Islet of Langerhans (tissue), 1 donor: Measurements from ENCODE around the gene KLHL1.
"Not testable (repeated sequence)": the region's sequence is repeated elsewhere in the genome, so short reads cannot be mapped to it uniquely, and the experiment has no call there.

Experiments used
- FAIRE-seq: peaks from one replicate; lab custom pipeline; 2011; peaks lifted over from hg19 to GRCh38; lab: Jason Lieb, UNC

KLHL1 gene

GRCh38 chr13:70108356-70109105 lies at the start of gene KLHL1:
Gene KLHL1, minus strand, starts transcription at chr13:70108452. Its CDS starts 753 bp downstream, at chr13:70107699.
- FAIRE-seq: no peak

GRCh38 chr13:70142658-70143057 lies 34.4 kb upstream of the KLHL1 start:
- not testable (repeated sequence) for FAIRE-seq

GRCh38 chr13:70128098-70128497 lies 19.8 kb upstream of the KLHL1 start:
- FAIRE-seq: no peak

GRCh38 chr13:70125693-70126092 lies 17.4 kb upstream of the KLHL1 start:
- no peak for FAIRE-seq

GRCh38 chr13:70117338-70117905 lies 9.2 kb upstream of the KLHL1 start:
- no peak for FAIRE-seq

- FAIRE-seq: no peak
Observed at GRCh38 chr13:70107498-70108281, 562 bp downstream of the KLHL1 start, which contains the start of gene ATXN8OS. Gene ATXN8OS, plus strand, starts transcription at chr13:70107826.

GRCh38 chr13:70107125-70107497 lies 1.1 kb downstream of the KLHL1 start:
- no peak for FAIRE-seq

GRCh38 chr13:70104481-70104880 lies 3.8 kb downstream of the KLHL1 start:
- FAIRE-seq: no peak

- FAIRE-seq: peak; percentile 81
Observed at GRCh38 chr13:70098669-70099068, 9.6 kb downstream of the KLHL1 start.

- no peak for FAIRE-seq
Observed at GRCh38 chr13:70090036-70090723, 18.1 kb downstream of the KLHL1 start.

- no peak for FAIRE-seq
Observed at GRCh38 chr13:70088926-70089325, 19.3 kb downstream of the KLHL1 start.

- no peak for FAIRE-seq
Observed at GRCh38 chr13:70087247-70087646, 21.0 kb downstream of the KLHL1 start.

- FAIRE-seq: no peak
Observed at GRCh38 chr13:70080012-70080411, 28.2 kb downstream of the KLHL1 start.

GRCh38 chr13:70054572-70054971 lies 53.7 kb downstream of the KLHL1 start:
- FAIRE-seq: no peak

GRCh38 chr13:70051531-70051930 lies 56.7 kb downstream of the KLHL1 start:
- FAIRE-seq: no peak

- FAIRE-seq: no peak
Observed at GRCh38 chr13:70043685-70044084, 64.6 kb downstream of the KLHL1 start.

GRCh38 chr13:70042193-70042592 lies 66.1 kb downstream of the KLHL1 start:
- no peak for FAIRE-seq

GRCh38 chr13:70034286-70034685 lies 74.0 kb downstream of the KLHL1 start:
- no peak for FAIRE-seq

- FAIRE-seq: no peak
Observed at GRCh38 chr13:70027551-70027950, 80.7 kb downstream of the KLHL1 start.

GRCh38 chr13:70023516-70023915 lies 84.7 kb downstream of the KLHL1 start:
- FAIRE-seq: no peak

- no peak for FAIRE-seq
Observed at GRCh38 chr13:70022646-70023045, 85.6 kb downstream of the KLHL1 start.

GRCh38 chr13:70016116-70016515 lies 92.1 kb downstream of the KLHL1 start:
- FAIRE-seq: no peak

GRCh38 chr13:70014337-70014736 lies 93.9 kb downstream of the KLHL1 start:
- no peak for FAIRE-seq
